IMR-90 (cell line): ENCODE measurements around the gene B2M. TPM values are rescaled to one million over a fixed set of nuclear protein-coding genes. Genes with fewer than 3 reads are reported as not detected.

Experiments used
- CHD1 ChIP-seq: IDR thresholded peaks from 2 replicates; pipeline ENCODE4 v1.6.1; 2012; ENCODE audit warnings: low read depth, low read length, improper control_type of control experiment
- CTCF ChIP-seq: conservative IDR thresholded peaks from 2 replicates; pipeline ENCODE4 v1.5.1; 2012; ENCODE audit warnings: mild to moderate bottlenecking, low read depth, low read length, improper control_type of control experiment
- polyA plus RNA-seq, 3 experiments: library from polyadenylated mRNA; depleted of rRNA; stranded (reverse); fragments of >200 nt; gene quantifications; 2 replicates each; pipeline ENCODE4 v1.2.3, GENCODE V29; 2012; ENCODE audit warnings: low replicate concordance in 1 of 3
- total RNA-seq: library from RNA; depleted of rRNA; stranded (reverse); fragments of >200 nt; gene quantifications from 2 replicates; pipeline ENCODE4 v1.2.3, GENCODE V29; 2012

The B2M gene
- total and polyA plus RNA-seq, 2 of the 4 experiments (the other 2 are of a cell fraction), result 895 to 3,394 TPM

DNA sequence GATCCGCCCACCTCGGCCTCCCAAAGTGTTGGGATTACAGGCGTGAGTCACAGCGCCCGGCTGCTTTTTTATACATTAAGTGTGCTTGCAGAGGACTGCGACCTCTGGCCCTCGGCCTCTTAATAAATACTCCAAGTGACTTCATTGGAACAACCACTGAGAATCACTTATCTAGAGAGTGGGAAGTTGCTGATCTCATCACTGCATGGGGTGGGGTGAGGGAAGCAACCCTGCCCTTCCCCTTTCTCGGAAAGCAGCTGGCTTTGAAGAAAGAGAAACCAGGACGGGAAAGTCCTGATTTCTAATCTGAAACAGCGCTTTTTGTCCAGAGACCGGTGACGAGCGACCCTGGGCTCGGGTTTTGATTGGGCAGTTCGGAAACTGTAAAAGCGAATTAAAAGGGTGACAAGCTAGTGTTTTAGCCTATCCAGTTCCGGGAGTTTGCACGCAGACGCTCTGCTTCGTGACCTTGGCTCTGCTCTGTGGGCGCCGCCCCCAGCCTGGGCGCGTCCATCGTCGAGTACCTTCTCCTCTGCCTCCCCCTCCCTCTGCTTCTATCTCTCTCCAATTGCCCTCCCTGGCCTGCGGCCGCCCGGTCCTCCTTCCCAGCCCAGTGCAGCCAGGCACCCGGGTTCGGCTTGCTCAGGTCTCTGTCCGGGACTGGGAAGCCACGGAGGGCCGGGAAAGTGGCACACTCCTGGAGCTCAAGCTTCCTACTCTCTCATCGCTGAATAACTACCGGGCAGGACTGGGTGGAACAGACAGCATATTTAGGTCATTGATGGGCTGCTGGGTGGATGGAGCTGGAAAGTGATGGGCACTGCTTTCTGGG is 17.5 kb downstream of the B2M start (continued):
- TF ChIP-seq CTCF (no peak), CHD1 (no peak; the same call in 1 of the 2 replicates)
